K562 (cell line): Measurements from ENCODE around the gene PIGM.

ENCODE experiments used
- CEBPZ ChIP-seq: fragments of 150-350 bp; IDR thresholded peaks from 2 replicates; pipeline ENCODE4 v1.6.1; 2014; ENCODE audit warnings: low read depth, mild to moderate bottlenecking, low read length, borderline replicate concordance
- EZH2 ChIP-seq: IDR thresholded peaks from 2 replicates; pipeline ENCODE4 v1.6.1; 2012; ENCODE audit warnings: low read depth, mild to moderate bottlenecking, inconsistent platforms, low read length, borderline replicate concordance
- FOXO4 ChIP-seq: fragments of 450-650 bp; formaldehyde crosslinking; IDR thresholded peaks from 2 replicates; pipeline ENCODE4 v1.4.0; 2020; ENCODE audit warnings: mild to moderate bottlenecking, moderate library complexity
- HDAC6 ChIP-seq: IDR thresholded peaks from 2 replicates; pipeline ENCODE4 v1.6.1; 2012; ENCODE audit warnings: low read depth, mild to moderate bottlenecking, control low read depth, inconsistent platforms, low read length, moderate library complexity
- NCOA2 ChIP-seq, 2 experiments: fragments of 450-650 bp; IDR thresholded peaks; 2 replicates each; pipeline ENCODE4 v1.6.1; 2018; ENCODE audit warnings: mild to moderate bottlenecking in 2 of 2, moderate library complexity in 1 of 2; ENCODE audit not compliant: partially characterized antibody in 2 of 2
- NCOR1 ChIP-seq: fragments of 450-650 bp; IDR thresholded peaks from 2 replicates; pipeline ENCODE4 v1.6.1; 2016; ENCODE audit warnings: mild to moderate bottlenecking, moderate library complexity
- POLR2A ChIP-seq: fragments of 450-650 bp; conservative IDR thresholded peaks from 2 replicates; pipeline ENCODE4 v1.6.1; 2016
- REST ChIP-seq, 2 experiments: fragments of 450-650 bp; formaldehyde crosslinking in 1 of 2; IDR thresholded peaks; 2 replicates each; pipeline versions ENCODE4 v1.4.0 to v1.6.1; 2014 to 2020; ENCODE audit warnings: mild to moderate bottlenecking in 2 of 2, borderline replicate concordance in 1 of 2, low read depth in 1 of 2
- SMAD3 ChIP-seq: fragments of 450-650 bp; formaldehyde crosslinking; conservative IDR thresholded peaks from 2 replicates; pipeline ENCODE4 v1.4.0; 2020; ENCODE audit warnings: mild to moderate bottlenecking
- SP1 ChIP-seq: sonication (generic); formaldehyde crosslinking; IDR thresholded peaks from 2 replicates; pipeline ENCODE4 v1.8.1; 2022; ENCODE audit warnings: mild to moderate bottlenecking, missing genetic modification reagents
- THRB ChIP-seq: fragments of 450-650 bp; formaldehyde crosslinking; conservative IDR thresholded peaks from 2 replicates; pipeline ENCODE4 v1.4.0; 2022; ENCODE audit warnings: mild to moderate bottlenecking, missing genetic modification characterization
- ZFP30 ChIP-seq: fragments of 250-450 bp; sonication (Bioruptor Pico); IDR thresholded peaks from 2 replicates; pipeline ENCODE4 v1.8.0; 2022; ENCODE audit warnings: moderate library complexity, mild to moderate bottlenecking, inconsistent platforms, borderline replicate concordance

- TF ChIP-seq EZH2 (no peak), THRB (CRISPR knock-in tag) (no peak), REST (IDR thresholded peaks at IDR 0.05; ENCODE audit: borderline replicate concordance) (no peak), REST (CRISPR knock-in tag; IDR thresholded peaks at IDR 0.05; ENCODE audit: low read depth) (no peak), POLR2A (no peak), NCOR1 (no peak), FOXO4 (no peak), CEBPZ (no peak), NCOA2 (IDR thresholded peaks at IDR 0.05; ENCODE audit: partially characterized antibody in 2 of 2) (no peak), SP1 (no peak), SMAD3 (CRISPR knock-in tag) (no peak), HDAC6 (no peak), ZFP30 (CRISPR knock-in tag) (no peak)
These were observed 43.8 kb downstream of the PIGM start for GRCh38 chr1:159988006-159988405.
